H1 (cell line): ENCODE measurements around the gene TTI1. TPM values are rescaled to one million over a fixed set of nuclear protein-coding genes. Genes with fewer than 3 reads are reported as not detected.

Experiments used
- CTCF ChIA-PET: fragments of 300-600 bp; sonication (Branson Sonifier 250); formaldehyde crosslinking; loops from one replicate; lab custom pipeline; 2021; ENCODE audit not compliant: partially characterized antibody; lab: Charles Lee
- POLR2A ChIA-PET: fragments of 300-600 bp; sonication (Branson Sonifier 250); formaldehyde crosslinking; loops from one replicate; lab custom pipeline; 2021; ENCODE audit warnings: inconsistent platforms; ENCODE audit not compliant: partially characterized antibody; lab: Charles Lee
- DNase-seq, 2 experiments: peaks; one replicate each; pipeline versions ENCODE4 v3.0.0 to v3.0.0-alpha.2; 2010 to 2022; ENCODE audit warnings: low spot score in 2 of 2, low read depth in 1 of 2, mixed read lengths in 1 of 2
- FAIRE-seq: peaks from 2 replicates; lab custom pipeline; 2011; peaks lifted over from hg19 to GRCh38; lab: Jason Lieb, UNC
- H2AFZ ChIP-seq: 2 replicates; pipeline ENCODE4 v1.8.1; 2012; ENCODE audit warnings: low read length, inconsistent platforms
- H2AK5ac ChIP-seq: 2 replicates; pipeline ENCODE4 v1.6.1; 2013; ENCODE audit warnings: low read depth, low read length
- H2BK120ac ChIP-seq: replicated peaks from 2 replicates; pipeline ENCODE3; 2013; ENCODE audit warnings: low read depth, low read length, inconsistent platforms
- H2BK12ac ChIP-seq: 2 replicates; pipeline ENCODE4 v1.6.1; 2013; ENCODE audit warnings: low read depth, low read length
- H2BK15ac ChIP-seq: 2 replicates; pipeline ENCODE4 v1.6.1; 2013; ENCODE audit warnings: low read length
- H2BK20ac ChIP-seq: 2 replicates; pipeline ENCODE4 v1.6.1; 2013; ENCODE audit warnings: low read length
- H2BK5ac ChIP-seq: 2 replicates; pipeline ENCODE4 v1.6.1; 2013; ENCODE audit warnings: low read depth, low read length
- H3K14ac ChIP-seq: 2 replicates; pipeline ENCODE4 v1.6.1; 2013; ENCODE audit warnings: inconsistent platforms; ENCODE audit not compliant: insufficient read length
- H3K18ac ChIP-seq: 2 replicates; pipeline ENCODE4 v1.6.1; 2013; ENCODE audit warnings: low read length; ENCODE audit errors: extremely low read depth
- H3K23ac ChIP-seq: 2 replicates; pipeline ENCODE4 v1.6.1; 2013; ENCODE audit warnings: inconsistent platforms; ENCODE audit not compliant: insufficient read length
- H3K23me2 ChIP-seq: 2 replicates; pipeline ENCODE4 v1.6.1; 2013; ENCODE audit warnings: low read depth, low read length
- H3K27ac ChIP-seq: 2 replicates; pipeline ENCODE4 v1.6.1; 2011; ENCODE audit warnings: low read depth, low read length, inconsistent platforms
- H3K27me3 ChIP-seq, 4 experiments: replicated peaks in 1 of 4; 1 replicate in 1 of 4; 2 replicates in 3 of 4; pipeline versions ENCODE4 v1.6.1 to v1.8.1; 2011 to 2013; ENCODE audit warnings: low read length in 3 of 4, mild to moderate bottlenecking in 3 of 4, inconsistent platforms in 2 of 4, mixed read lengths in 2 of 4, moderate library complexity in 1 of 4; ENCODE audit not compliant: control insufficient read depth in 3 of 4, insufficient read depth in 3 of 4; ENCODE audit errors: extremely low read depth in 1 of 4
- H3K36me3 ChIP-seq, 4 experiments: 2 replicates each; pipeline versions ENCODE4 v1.6.1 to v1.8.1; 2011 to 2013; ENCODE audit warnings: mild to moderate bottlenecking in 4 of 4, low read length in 3 of 4, moderate library complexity in 2 of 4, control low read depth in 1 of 4, inconsistent platforms in 1 of 4; ENCODE audit not compliant: insufficient read depth in 4 of 4, control insufficient read depth in 2 of 4
- H3K4ac ChIP-seq: replicated peaks from 2 replicates; pipeline ENCODE3; 2013; ENCODE audit warnings: low read length, low read depth, mixed read lengths, inconsistent platforms; ENCODE audit not compliant: insufficient read length
- H3K4me1 ChIP-seq, 4 experiments: replicated peaks in 1 of 4; 1 replicate in 1 of 4; 2 replicates in 3 of 4; pipeline versions ENCODE4 v1.6.1 to v1.8.1; 2011 to 2013; ENCODE audit warnings: low read length in 3 of 4, inconsistent platforms in 2 of 4, mixed read lengths in 1 of 4; ENCODE audit not compliant: insufficient read depth in 4 of 4, control insufficient read depth in 3 of 4
- H3K4me2 ChIP-seq, 2 experiments: 2 replicates each; pipeline versions ENCODE4 v1.6.1 to v1.8.1; 2011 to 2013; ENCODE audit warnings: low read depth in 2 of 2, low read length in 2 of 2, control low read depth in 1 of 2, inconsistent platforms in 1 of 2, mild to moderate bottlenecking in 1 of 2; ENCODE audit not compliant: insufficient read depth in 1 of 2
- H3K4me3 ChIP-seq, 4 experiments: fragments of 200-600, 300-600 bp in 1 of 4; sonication (generic), shearing (Covaris generic), sonication (Bioruptor Twin) in 1 of 4; 2 replicates each; pipeline versions ENCODE4 v1.5.1 to v1.8.1; 2011 to 2016; ENCODE audit warnings: low read length in 4 of 4, low read depth in 3 of 4, control low read depth in 2 of 4, inconsistent platforms in 2 of 4, mild to moderate bottlenecking in 2 of 4, mixed read lengths in 1 of 4, moderate library complexity in 1 of 4; ENCODE audit not compliant: insufficient read depth in 2 of 4; ENCODE audit errors: extremely low read depth in 1 of 4
- H3K56ac ChIP-seq: replicated peaks from 2 replicates; pipeline ENCODE3; 2013; ENCODE audit warnings: low read depth, mild to moderate bottlenecking, mixed read lengths, low read length, inconsistent platforms; ENCODE audit not compliant: insufficient read length
- H3K79me1 ChIP-seq: 2 replicates; pipeline ENCODE4 v1.6.1; 2013; ENCODE audit warnings: low read depth, low read length, control low read depth
- H3K79me2 ChIP-seq, 2 experiments: 2 replicates each; pipeline versions ENCODE4 v1.6.1 to v1.8.1; 2012 to 2013; ENCODE audit warnings: low read length in 2 of 2, mild to moderate bottlenecking in 2 of 2, inconsistent platforms in 1 of 2; ENCODE audit not compliant: insufficient read depth in 2 of 2, control insufficient read depth in 1 of 2
- H3K9ac ChIP-seq, 4 experiments: replicated peaks in 1 of 4; 1 replicate in 1 of 4; 2 replicates in 3 of 4; pipeline versions ENCODE4 v1.6.1 to v1.8.1; 2011 to 2013; ENCODE audit warnings: low read depth in 3 of 4, low read length in 3 of 4, control low read depth in 2 of 4, mild to moderate bottlenecking in 2 of 4, moderate library complexity in 2 of 4, inconsistent platforms in 1 of 4; ENCODE audit errors: extremely low read depth in 1 of 4
- H3K9me3 ChIP-seq, 2 experiments: 2 replicates each; pipeline versions ENCODE4 v1.6.1 to v1.8.1; 2012 to 2013; ENCODE audit warnings: mild to moderate bottlenecking in 2 of 2, moderate library complexity in 2 of 2, control low read depth in 1 of 2, inconsistent platforms in 1 of 2, low read depth in 1 of 2, low read length in 1 of 2, mixed read lengths in 1 of 2; ENCODE audit not compliant: insufficient read depth in 2 of 2
- H4K20me1 ChIP-seq, 2 experiments: replicated peaks in 1 of 2; 2 replicates each; pipeline versions ENCODE3 to v1.8.1; 2011 to 2013; ENCODE audit warnings: inconsistent platforms in 2 of 2, low read length in 2 of 2, mild to moderate bottlenecking in 1 of 2; ENCODE audit not compliant: insufficient read depth in 2 of 2, control insufficient read depth in 1 of 2
- H4K5ac ChIP-seq: 2 replicates; pipeline ENCODE4 v1.6.1; 2013; ENCODE audit warnings: low read length, low read depth, mixed read lengths, inconsistent platforms; ENCODE audit not compliant: insufficient read length
- H4K8ac ChIP-seq: 2 replicates; pipeline ENCODE4 v1.8.0; 2013; ENCODE audit warnings: mild to moderate bottlenecking, moderate library complexity, low read length, inconsistent platforms; ENCODE audit not compliant: insufficient read depth; ENCODE audit errors: extremely low read depth
- H4K91ac ChIP-seq: replicated peaks from 2 replicates; pipeline ENCODE3; 2013; ENCODE audit warnings: low read length, mixed read lengths, inconsistent platforms; ENCODE audit not compliant: insufficient read length
- ATF2 ChIP-seq: IDR thresholded peaks from 2 replicates; pipeline ENCODE4 v1.6.1; 2012; ENCODE audit warnings: low read length, inconsistent platforms
- CTCF ChIP-seq, 3 experiments: IDR thresholded peaks; 1 replicate in 2 of 3; 2 replicates in 1 of 3; pipeline versions ENCODE4 v1.5.1 to v1.6.1; 2011; ENCODE audit warnings: low read length in 3 of 3, mild to moderate bottlenecking in 3 of 3, inconsistent platforms in 2 of 3, low read depth in 1 of 3, moderate library complexity in 1 of 3; ENCODE audit not compliant: insufficient read depth in 1 of 3; ENCODE audit errors: control extremely low read depth in 1 of 3
- EP300 ChIP-seq, 2 experiments: IDR thresholded peaks; 1 replicate in 1 of 2; 2 replicates in 1 of 2; pipeline ENCODE4 v1.6.1; 2011 to 2012; ENCODE audit warnings: low read depth in 2 of 2, low read length in 2 of 2, mild to moderate bottlenecking in 2 of 2, borderline replicate concordance in 1 of 2, inconsistent platforms in 1 of 2, moderate library complexity in 1 of 2
- JUN ChIP-seq: IDR thresholded peaks from 2 replicates; pipeline ENCODE4 v1.6.1; 2011; ENCODE audit warnings: low read depth, mild to moderate bottlenecking, improper control_type of control experiment, low read length
- KDM5A ChIP-seq: fragments of 200-600 bp; IDR thresholded peaks from 2 replicates; pipeline ENCODE4 v1.7.1; 2012; ENCODE audit warnings: mild to moderate bottlenecking, low read length, inconsistent platforms, mixed read lengths
- SP2 ChIP-seq: IDR thresholded peaks from 2 replicates; pipeline ENCODE4 v1.6.1; 2012; ENCODE audit warnings: mild to moderate bottlenecking, low read length, inconsistent platforms
- SRF ChIP-seq: IDR thresholded peaks from 2 replicates; pipeline ENCODE4 v1.6.1; 2011; ENCODE audit warnings: mild to moderate bottlenecking, low read depth, low read length, moderate library complexity
- YY1 ChIP-seq: IDR thresholded peaks from 2 replicates; pipeline ENCODE4 v1.6.1; 2011; ENCODE audit warnings: low read depth, mild to moderate bottlenecking, low read length
- ZNF274 ChIP-seq: IDR thresholded peaks from 2 replicates; pipeline ENCODE4 v1.7.0; 2012; ENCODE audit warnings: low read length, borderline replicate concordance; ENCODE audit errors: extremely low read depth
- WGBS, 2 experiments: shearing (Covaris generic) in 1 of 2; methylation state at CpG; one replicate each; pipeline versions ENCODE4 v1.1.6 to v1.1.7; 2013 to 2015; ENCODE audit warnings: low lambda C conversion rate in 2 of 2, mixed read lengths in 2 of 2, inconsistent platforms in 1 of 2, low coverage in 1 of 2, missing lambda C conversion rate in 1 of 2; ENCODE audit not compliant: insufficient replicate concordance in 2 of 2, insufficient coverage in 1 of 2, insufficient read length in 1 of 2; ENCODE audit errors: extremely low coverage in 1 of 2, missing lambda C conversion rate in 1 of 2; 5-methylcytosine and 5-hydroxymethylcytosine counted together
- polyA plus RNA-seq, 7 experiments: library from polyadenylated mRNA; depleted of rRNA in 3 of 7; stranded (reverse) in 5 of 7; unstranded in 2 of 7; fragments of >200 nt in 5 of 7; fragments of 200-250 nt in 2 of 7; gene quantifications; 1 replicate in 5 of 7; 2 replicates in 1 of 7; 4 replicates in 1 of 7; pipeline versions ENCODE4 v1.2.1 to v1.2.3, GENCODE V29; 2011 to 2013; ENCODE audit warnings: missing spikeins in 2 of 7, mixed read lengths in 2 of 7
- total RNA-seq: library from RNA; stranded (reverse); fragmentation: NEBNext Ultra II Directional; extraction: Animal tissue kit (Norgen Biotek cat#: 25700); gene quantifications from 2 replicates; pipeline ENCODE4 v1.2.1, GENCODE V29; 2021

Gene TTI1
- total and polyA plus RNA-seq, 2 of the 8 experiments (the other 6 are each of a cell fraction or from before 2014, with no cell fraction given), result 34.1 to 47.0 TPM

GRCh38 chr20:37977786-37978185 is 55.5 kb downstream of the TTI1 start:
- H2BK20ac ChIP-seq, result 0 out of 2 replicates have a peak overlapping the region, but pooled peaks have one; percentile 75
- no peak overlapping the region for H3K4ac ChIP-seq
- no peak overlapping the region for H3K18ac ChIP-seq
- POLR2A ChIA-PET, result interaction anchor here (0.6 kb wide), 1 partner anchor 79 kb away, joined by 3 read pairs; no protein-coding TSS in a partner anchor
- no peak overlapping the region for H2AK5ac ChIP-seq
- H3K4me1 ChIP-seq, result peaks cover 0 to 6% (median 3%) of the 10 kb centered on the region in 4 experiments; a peak in 6 of 7 replicates
- H4K5ac ChIP-seq, result no peak overlapping the region
- TF ChIP-seq SRF (no peak), JUN (no peak), KDM5A (no peak), EP300 (IDR thresholded peaks at IDR 0.05; ENCODE audit: borderline replicate concordance in 1 of 2, low read depth in 2 of 2, low read length in 2 of 2) (no peak), CTCF (IDR thresholded peaks at IDR 0.05; ENCODE audit: control extremely low read depth in 1 of 3, insufficient read depth in 1 of 3, low read depth in 1 of 3, low read length in 3 of 3) (no peak), ATF2 (no peak), YY1 (no peak), SP2 (no peak), ZNF274 (no peak)
- CTCF ChIA-PET, result interaction anchor here (0.6 kb wide), 1 partner anchor 1070 kb away, joined by 4 read pairs; no protein-coding TSS in a partner anchor
- H3K27me3 ChIP-seq, result peaks cover 0 to 6% (median 0%) of the 10 kb centered on the region in 4 experiments; a peak in 2 of 7 replicates
- H3K27ac ChIP-seq, result no peak overlapping the region
- peaks cover 3 to 5% of the 10 kb centered on the region in 2 experiments for H4K20me1 ChIP-seq
- H2BK5ac ChIP-seq, result no peak overlapping the region
- no peak overlapping the region for H3K9ac ChIP-seq
- WGBS, 2 experiments, result 85% methylated on average over 6 of the region's 6 CpGs; no CpG with 5 or more reads in 1 of the 2 experiments
- H3K9me3 ChIP-seq, result no peaks in the 10 kb centered on the region
- FAIRE-seq, result no peak
- no peak overlapping the region for H2AFZ ChIP-seq
- H2BK120ac ChIP-seq, result no peak overlapping the region
- no peak overlapping the region for H3K14ac ChIP-seq
- DNase-seq, result peak in 1 of 2 experiments; percentile 35
- H3K79me2 ChIP-seq, result no peaks in the 10 kb centered on the region
- H2BK12ac ChIP-seq, result no peak overlapping the region
- H3K56ac ChIP-seq, result no peak overlapping the region
- no peak overlapping the region for H3K4me3 ChIP-seq
- no peak overlapping the region for H4K8ac ChIP-seq
- no peak overlapping the region for H4K91ac ChIP-seq
- H3K79me1 ChIP-seq, result no peaks in the 10 kb centered on the region
- H3K36me3 ChIP-seq, result 0 out of 8 replicates have a peak, but pooled peaks cover 0 to 1% (median 0%) of the 10 kb centered on the region in 4 experiments
- peak overlapping the region in 1 of 2 experiments; percentile 53; a peak in 2 of 4 replicates for H3K4me2 ChIP-seq
- no peak overlapping the region for H2BK15ac ChIP-seq
- no peak overlapping the region for H3K23ac ChIP-seq
- no peaks in the 10 kb centered on the region; the same call in none of the 2 replicates for H3K23me2 ChIP-seq
